Fibroblast of lung (primary cell): ENCODE data around the gene MFAP4. TPM values are rescaled to one million over a fixed set of nuclear protein-coding genes. Genes with fewer than 3 reads are reported as not detected.

ENCODE experiments used
- DNase-seq, 2 donors: peaks; one replicate each; pipeline versions ENCODE4 v3.0.0 to v3.0.0-alpha.2; 2010; ENCODE audit warnings: low read depth in 2 of 2
- H2AFZ ChIP-seq: 2 replicates; pipeline ENCODE4 v1.5.1; 2012; ENCODE audit warnings: low read length, control low read depth, inconsistent platforms
- H3K27ac ChIP-seq: 2 replicates; pipeline ENCODE4 v1.5.1; 2011; ENCODE audit warnings: low read length, control low read depth; ENCODE audit not compliant: insufficient read depth
- H3K27me3 ChIP-seq: 2 replicates; pipeline ENCODE4 v1.5.1; 2011; ENCODE audit warnings: mild to moderate bottlenecking, low read length; ENCODE audit not compliant: control insufficient read depth, insufficient read depth
- H3K36me3 ChIP-seq: 2 replicates; pipeline ENCODE4 v1.5.1; 2011; ENCODE audit warnings: low read length; ENCODE audit not compliant: control insufficient read depth, insufficient read depth
- H3K4me1 ChIP-seq: 2 replicates; pipeline ENCODE4 v1.5.1; 2011; ENCODE audit warnings: low read length; ENCODE audit not compliant: control insufficient read depth, insufficient read depth; ENCODE audit errors: extremely low read depth
- H3K4me2 ChIP-seq: 2 replicates; pipeline ENCODE4 v1.5.1; 2011; ENCODE audit warnings: low read length, control low read depth; ENCODE audit not compliant: insufficient read depth; ENCODE audit errors: extremely low read depth
- H3K4me3 ChIP-seq, 4 experiments: fragments of 200-600 bp in 1 of 4; sonication (generic) in 1 of 4; replicated peaks in 1 of 4; 2 replicates each; pipeline ENCODE4 v1.5.1; 2011 to 2016; ENCODE audit warnings: low read length in 4 of 4, low read depth in 3 of 4, mild to moderate bottlenecking in 3 of 4, control low read depth in 2 of 4, inconsistent platforms in 1 of 4, mixed read lengths in 1 of 4; ENCODE audit not compliant: insufficient read depth in 1 of 4; ENCODE audit errors: control extremely low read depth in 1 of 4
- H3K79me2 ChIP-seq: 2 replicates; pipeline ENCODE4 v1.5.1; 2012; ENCODE audit warnings: mild to moderate bottlenecking, low read length, inconsistent platforms; ENCODE audit not compliant: control insufficient read depth, insufficient read depth
- H3K9ac ChIP-seq: 2 replicates; pipeline ENCODE4 v1.5.1; 2011; ENCODE audit warnings: mild to moderate bottlenecking, low read length, control low read depth; ENCODE audit not compliant: insufficient read depth
- H3K9me3 ChIP-seq: 2 replicates; pipeline ENCODE4 v1.5.1; 2012; ENCODE audit warnings: low read depth, low read length; ENCODE audit not compliant: control insufficient read depth, insufficient read depth
- H4K20me1 ChIP-seq: 2 replicates; pipeline ENCODE4 v1.5.1; 2011; ENCODE audit warnings: low read length; ENCODE audit not compliant: control insufficient read depth, insufficient read depth; ENCODE audit errors: extremely low read depth
- CTCF ChIP-seq, 2 donors: IDR thresholded peaks in 1 of 2; conservative IDR thresholded peaks in 1 of 2; 1 replicate in 1 of 2; 2 replicates in 1 of 2; pipeline ENCODE4 v1.5.1; 2011 to 2012; ENCODE audit warnings: low read length in 2 of 2, control low read depth in 1 of 2, inconsistent platforms in 1 of 2, low read depth in 1 of 2, mild to moderate bottlenecking in 1 of 2
- EZH2 ChIP-seq: IDR thresholded peaks from 2 replicates; pipeline ENCODE4 v1.5.1; 2012; ENCODE audit warnings: low read length, control low read depth, mild to moderate bottlenecking; ENCODE audit errors: missing control alignments
- polyA plus RNA-seq, 2 donors: library from polyadenylated mRNA; depleted of rRNA in 1 of 2; stranded (reverse) in 1 of 2; unstranded in 1 of 2; fragments of >200 nt; gene quantifications; 2 replicates each; pipeline ENCODE4 v1.2.1, GENCODE V29; 2011 to 2012; ENCODE audit warnings: missing spikeins in 1 of 2
- total RNA-seq: library from RNA; depleted of rRNA; stranded (reverse); fragments of >200 nt; gene quantifications from 2 replicates; pipeline ENCODE4 v1.2.1, GENCODE V29; 2014

MFAP4 gene
- total and polyA plus RNA-seq, 2 donors (not counting 1 experiment from before 2014, with no cell fraction given): 53.3 to 81.3 TPM

GRCh38 chr17:19372439-19372838 lies 14.6 kb downstream of the MFAP4 start:
- Histone ChIP-seq H3K4me3 (no peak overlapping the region), H2AFZ (no peak overlapping the region), H3K4me2 (no peak overlapping the region), H3K9me3 (no peaks in the 10 kb centered on the region), H3K36me3 (no peaks in the 10 kb centered on the region), H3K9ac (no peak overlapping the region), H3K27me3 (no peaks in the 10 kb centered on the region), H3K27ac (no peak overlapping the region), H3K79me2 (no peaks in the 10 kb centered on the region), H3K4me1 (peaks cover 9% of the 10 kb centered on the region), H4K20me1 (no peaks in the 10 kb centered on the region)
- no peak for DNase-seq
- TF ChIP-seq CTCF (conservative IDR thresholded peaks at IDR 0.05 in 1 of 2, IDR thresholded peaks at IDR 0.05 in 1 of 2; ENCODE audit: low read depth in 1 of 2, low read length in 2 of 2): no peak
- TF ChIP-seq EZH2: no peak

- Histone ChIP-seq H3K27ac (no peak overlapping the region), H3K79me2 (no peaks in the 10 kb centered on the region), H3K4me1 (peaks cover 8% of the 10 kb centered on the region), H3K9me3 (no peaks in the 10 kb centered on the region), H3K4me3 (no peak overlapping the region), H3K4me2 (no peak overlapping the region), H3K36me3 (no peaks in the 10 kb centered on the region), H3K9ac (no peak overlapping the region), H4K20me1 (no peaks in the 10 kb centered on the region), H3K27me3 (no peaks in the 10 kb centered on the region), H2AFZ (no peak overlapping the region)
- no peak for TF ChIP-seq EZH2
- no peak for DNase-seq
Observed at GRCh38 chr17:19372011-19372370, 15.0 kb downstream of the MFAP4 start.

GRCh38 chr17:19371259-19372010 lies 15.6 kb downstream of the MFAP4 start:
- H3K4me2 ChIP-seq: no peak overlapping the region
- no peak overlapping the region for H2AFZ ChIP-seq
- no peaks in the 10 kb centered on the region for H3K27me3 ChIP-seq
- H3K9me3 ChIP-seq: no peaks in the 10 kb centered on the region
- H3K9ac ChIP-seq: no peak overlapping the region
- H3K36me3 ChIP-seq: no peaks in the 10 kb centered on the region
- no peak for DNase-seq
- TF ChIP-seq CTCF (conservative IDR thresholded peaks at IDR 0.05 in 1 of 2, IDR thresholded peaks at IDR 0.05 in 1 of 2; ENCODE audit: low read depth in 1 of 2, low read length in 2 of 2) (no peak), EZH2 (no peak)
- no peak overlapping the region for H3K4me3 ChIP-seq
- H3K79me2 ChIP-seq: no peaks in the 10 kb centered on the region
- H3K27ac ChIP-seq: no peak overlapping the region
- H4K20me1 ChIP-seq: no peaks in the 10 kb centered on the region
- H3K4me1 ChIP-seq: peaks cover 5% of the 10 kb centered on the region
